Adrenal gland (tissue), 5 donors: ENCODE results near the gene TTLL11.

ENCODE experiments used
- CTCF ChIP-seq, 6 experiments: fragments of 450-650 bp in 4 of 6; fragments of 200-600 bp in 2 of 6; sonication (generic) in 1 of 6; IDR thresholded peaks; 1 replicate in 5 of 6; 2 replicates in 1 of 6; pipeline versions ENCODE4 v1.5.1 to v1.8.0; 2016 to 2021; ENCODE audit warnings: antibody characterized with exemption in 6 of 6, mild to moderate bottlenecking in 2 of 6, moderate library complexity in 1 of 6
- POLR2A ChIP-seq, 2 donors: fragments of 450-650 bp; IDR thresholded peaks; one replicate each; pipeline ENCODE4 v1.6.1; 2017; ENCODE audit warnings: antibody characterized with exemption in 2 of 2, mild to moderate bottlenecking in 2 of 2, moderate library complexity in 1 of 2
- donor health status: DM: no; HTN: no; CAD: no.

DNA sequence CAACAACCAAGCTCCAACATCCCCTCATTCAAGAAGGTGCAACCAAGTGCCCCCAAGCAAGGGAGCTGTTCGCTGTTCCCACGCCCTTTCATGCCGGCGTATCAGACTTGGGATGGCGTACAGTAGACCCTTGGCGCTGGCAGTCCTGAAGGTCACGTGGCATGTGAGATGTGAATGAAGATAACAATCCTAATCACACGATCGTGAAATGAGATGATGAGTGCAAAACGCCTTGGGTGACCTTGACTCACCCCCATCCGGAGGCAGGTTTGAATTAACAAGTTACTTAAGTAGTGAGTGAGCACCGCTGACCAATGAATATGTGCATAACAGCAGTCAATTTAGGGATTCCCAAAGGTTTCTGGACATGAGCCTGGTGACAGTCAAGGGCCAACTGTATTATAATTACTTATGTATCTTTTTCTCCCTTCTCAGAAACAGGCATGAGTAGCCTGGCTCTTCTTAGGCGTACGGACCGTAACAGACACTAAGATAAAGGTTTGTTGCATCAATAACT lies 150.2 kb downstream of the TTLL11 start:
- TF ChIP-seq CTCF (IDR thresholded peaks at IDR 0.05) (no peak), POLR2A (IDR thresholded peaks at IDR 0.05) (no peak)
